Activated CD8-positive, alpha-beta T cell treated with anti-CD3 and anti-CD28 coated beads, Interleukin-2, amount 10 ng/mL, durations not matched to agents 7 days and 5 days (primary cell): ENCODE data around the gene RGPD5. TPM values are rescaled to one million over a fixed set of nuclear protein-coding genes. Genes with fewer than 3 reads are reported as not detected.
A peak's percentile ranks its signal among the peaks of the same experiment; 100 is the strongest.
"Not testable (repeated sequence)": the region's sequence is repeated elsewhere in the genome, so short reads cannot be mapped to it uniquely, and the experiment has no call there.

ENCODE experiments used
- ATAC-seq: fragments of 150-1000 bp; cut with Tn5 transposase; one replicate; pipeline ENCODE4 v1.10.0; 2021; ENCODE audit warnings: moderate library complexity
- CTCF ChIA-PET: fragments of 350-600 bp; sonication (Branson Sonifier 250); formaldehyde crosslinking; loops from one replicate; lab custom pipeline; 2021; ENCODE audit warnings: antibody characterized with exemption; lab: Charles Lee
- POLR2A ChIA-PET: fragments of 350-600 bp; sonication (Branson Sonifier 250); formaldehyde crosslinking; loops from one replicate; lab custom pipeline; 2021; ENCODE audit warnings: antibody characterized with exemption; lab: Charles Lee
- DNase-seq: peaks from one replicate; pipeline ENCODE4 v3.0.0-alpha.2; 2020
- H3K27ac Mint-ChIP-seq: one replicate; pipeline ENCODE4 v1.8.0; 2021; ENCODE audit warnings: mild to moderate bottlenecking, mixed read lengths
- H3K27me3 Mint-ChIP-seq: one replicate; pipeline ENCODE4 v1.8.0; 2021; ENCODE audit warnings: low read depth, mixed read lengths
- H3K36me3 Mint-ChIP-seq: one replicate; pipeline ENCODE4 v1.8.0; 2021; ENCODE audit warnings: low read depth, mixed read lengths
- H3K4me1 Mint-ChIP-seq: one replicate; pipeline ENCODE4 v1.8.0; 2021; ENCODE audit warnings: low read depth, mixed read lengths
- H3K4me3 Mint-ChIP-seq: one replicate; pipeline ENCODE4 v1.8.0; 2021; ENCODE audit warnings: mild to moderate bottlenecking, mixed read lengths
- H3K9me3 Mint-ChIP-seq: one replicate; pipeline ENCODE4 v1.8.0; 2022; ENCODE audit warnings: mixed read lengths; ENCODE audit not compliant: insufficient read depth
- total RNA-seq, 2 experiments: library from RNA; stranded (reverse); gene quantifications; one replicate each; pipeline ENCODE4 v1.2.3, GENCODE V29; 2021

Gene RGPD5
- total RNA-seq, 2 experiments from 2014 or later = 14.8 to 15.4 TPM

GRCh38 chr2:109896212-109896611 lies 102.1 kb downstream of the RGPD5 start:
- DNase-seq, H3K4me3 Mint-ChIP-seq, CTCF ChIA-PET, H3K27me3 Mint-ChIP-seq, H3K27ac Mint-ChIP-seq, H3K4me1 Mint-ChIP-seq, H3K36me3 Mint-ChIP-seq, POLR2A ChIA-PET, H3K9me3 Mint-ChIP-seq: not testable (repeated sequence)
- ATAC-seq = peak; percentile 95

- H3K27ac Mint-ChIP-seq, H3K36me3 Mint-ChIP-seq, CTCF ChIA-PET, H3K4me3 Mint-ChIP-seq, POLR2A ChIA-PET, DNase-seq, H3K9me3 Mint-ChIP-seq, H3K4me1 Mint-ChIP-seq, ATAC-seq, H3K27me3 Mint-ChIP-seq: not testable (repeated sequence)
Measured at GRCh38 chr2:109897769-109898461, 103.8 kb downstream of the RGPD5 start.

GRCh38 chr2:109898462-109899336 lies 104.6 kb downstream of the RGPD5 start, which contains the start of gene LIMS3:
LIMS3 (plus strand) TSS chr2:109898688; CDS start chr2:109898729, 41 bp downstream.
- H3K9me3 Mint-ChIP-seq, ATAC-seq, H3K4me1 Mint-ChIP-seq, H3K27me3 Mint-ChIP-seq, DNase-seq, CTCF ChIA-PET, POLR2A ChIA-PET, H3K4me3 Mint-ChIP-seq, H3K27ac Mint-ChIP-seq, H3K36me3 Mint-ChIP-seq: not testable (repeated sequence)

GRCh38 chr2:109905796-109906195 lies 111.7 kb downstream of the RGPD5 start:
- ATAC-seq, H3K9me3 Mint-ChIP-seq, H3K27ac Mint-ChIP-seq, POLR2A ChIA-PET, H3K4me1 Mint-ChIP-seq, H3K27me3 Mint-ChIP-seq, DNase-seq, H3K4me3 Mint-ChIP-seq, H3K36me3 Mint-ChIP-seq, CTCF ChIA-PET: not testable (repeated sequence)

Other genes with a start within 250 kb of the RGPD5 start
- under 1 TPM in 1 of 2 experiments, not detected in 1; 0.50 TPM for gene SEPTIN10, start 180.3 kb upstream of the RGPD5 start, total RNA-seq
- gene SOWAHC, start 179.9 kb upstream of the RGPD5 start, total RNA-seq = not detected
- under 1 TPM; 0.74 to 0.97 TPM for gene LIMS3, start 104.4 kb downstream of the RGPD5 start, total RNA-seq